Right atrium auricular region (tissue), 2 donors: ENCODE results near the gene RNU5D-1. TPM values are rescaled to one million over a fixed set of nuclear protein-coding genes. Genes with fewer than 3 reads are reported as not detected.
"Not testable (repeated sequence)": the region's sequence is repeated elsewhere in the genome, so short reads cannot be mapped to it uniquely, and the experiment has no call there.

Source experiments
- DNase-seq: peaks from one replicate; pipeline ENCODE4 v3.0.0-alpha.2; 2019; ENCODE audit warnings: low spot score
- H3K27ac ChIP-seq, 2 donors: fragments of 200-600 bp; sonication (generic); 1 replicate in 1 of 2; 2 replicates in 1 of 2; pipeline ENCODE4 v1.5.1; 2016 to 2019
- H3K27me3 ChIP-seq, 2 donors: fragments of 200-600 bp; sonication (generic); one replicate each; pipeline versions ENCODE4 v1.5.1 to v1.6.0; 2017 to 2019
- H3K36me3 ChIP-seq: fragments of 200-600 bp; sonication (generic); one replicate; pipeline ENCODE4 v1.5.1; 2016
- H3K4me1 ChIP-seq, 2 donors: fragments of 200-600 bp; sonication (generic); one replicate each; pipeline versions ENCODE4 v1.5.1 to v1.6.0; 2017 to 2019
- H3K4me3 ChIP-seq, 2 donors: fragments of 200-600 bp; sonication (generic); 1 replicate in 1 of 2; 2 replicates in 1 of 2; pipeline ENCODE4 v1.5.1; 2017 to 2019; ENCODE audit warnings: mild to moderate bottlenecking in 1 of 2, moderate library complexity in 1 of 2
- H3K9me3 ChIP-seq, 2 donors: fragments of 200-600 bp; sonication (generic); one replicate each; pipeline ENCODE4 v1.5.1; 2019
- total RNA-seq, 2 donors: library from RNA; depleted of rRNA; stranded (reverse); fragments of >200 nt; gene quantifications; one replicate each; pipeline ENCODE4 v1.1.0, GENCODE V29; 2016
- TF ChIP-seq, protein P1 (sequence below), 2 donors: fragments of 200-600 bp; sonication (generic); IDR thresholded peaks; one replicate each; pipeline ENCODE4 v1.5.1; 2019; ENCODE audit warnings: antibody characterized with exemption in 2 of 2

Gene RNU5D-1
- total RNA-seq, 2 donors from 2014 or later: not detected

DNA sequence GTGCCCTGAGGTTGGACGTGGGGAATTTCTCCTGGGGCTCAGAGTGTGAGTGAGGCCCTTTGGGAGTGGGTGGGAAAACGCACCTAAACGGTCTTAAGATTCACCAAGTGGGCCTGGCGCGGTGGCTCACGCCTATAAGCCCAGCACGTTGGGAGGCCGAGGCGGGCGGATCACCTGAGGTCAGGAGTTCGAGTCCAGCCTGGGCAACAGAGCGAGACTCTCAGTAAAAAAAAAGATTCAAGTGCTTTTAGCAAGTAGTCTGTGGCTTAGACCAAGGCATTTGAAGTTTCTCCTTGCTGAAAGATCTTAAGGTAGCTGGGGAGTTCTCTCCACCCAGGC, 45.7 kb upstream of the RNU5D-1 start:
- TF ChIP-seq, protein P1, sequence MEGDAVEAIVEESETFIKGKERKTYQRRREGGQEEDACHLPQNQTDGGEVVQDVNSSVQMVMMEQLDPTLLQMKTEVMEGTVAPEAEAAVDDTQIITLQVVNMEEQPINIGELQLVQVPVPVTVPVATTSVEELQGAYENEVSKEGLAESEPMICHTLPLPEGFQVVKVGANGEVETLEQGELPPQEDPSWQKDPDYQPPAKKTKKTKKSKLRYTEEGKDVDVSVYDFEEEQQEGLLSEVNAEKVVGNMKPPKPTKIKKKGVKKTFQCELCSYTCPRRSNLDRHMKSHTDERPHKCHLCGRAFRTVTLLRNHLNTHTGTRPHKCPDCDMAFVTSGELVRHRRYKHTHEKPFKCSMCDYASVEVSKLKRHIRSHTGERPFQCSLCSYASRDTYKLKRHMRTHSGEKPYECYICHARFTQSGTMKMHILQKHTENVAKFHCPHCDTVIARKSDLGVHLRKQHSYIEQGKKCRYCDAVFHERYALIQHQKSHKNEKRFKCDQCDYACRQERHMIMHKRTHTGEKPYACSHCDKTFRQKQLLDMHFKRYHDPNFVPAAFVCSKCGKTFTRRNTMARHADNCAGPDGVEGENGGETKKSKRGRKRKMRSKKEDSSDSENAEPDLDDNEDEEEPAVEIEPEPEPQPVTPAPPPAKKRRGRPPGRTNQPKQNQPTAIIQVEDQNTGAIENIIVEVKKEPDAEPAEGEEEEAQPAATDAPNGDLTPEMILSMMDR (IDR thresholded peaks at IDR 0.05): no peak
- Histone ChIP-seq H3K36me3 (peaks cover 45% of the 10 kb centered on the region), H3K4me3 (peak overlapping the region; percentile 73 to 93), H3K27ac (peak overlapping the region; percentile 30 to 98), H3K4me1 (peaks cover 0 to 33% of the 10 kb centered on the region in 2 donors), H3K9me3 (no peaks in the 10 kb centered on the region), H3K27me3 (no peaks in the 10 kb centered on the region)
- no peak for DNase-seq

DNA sequence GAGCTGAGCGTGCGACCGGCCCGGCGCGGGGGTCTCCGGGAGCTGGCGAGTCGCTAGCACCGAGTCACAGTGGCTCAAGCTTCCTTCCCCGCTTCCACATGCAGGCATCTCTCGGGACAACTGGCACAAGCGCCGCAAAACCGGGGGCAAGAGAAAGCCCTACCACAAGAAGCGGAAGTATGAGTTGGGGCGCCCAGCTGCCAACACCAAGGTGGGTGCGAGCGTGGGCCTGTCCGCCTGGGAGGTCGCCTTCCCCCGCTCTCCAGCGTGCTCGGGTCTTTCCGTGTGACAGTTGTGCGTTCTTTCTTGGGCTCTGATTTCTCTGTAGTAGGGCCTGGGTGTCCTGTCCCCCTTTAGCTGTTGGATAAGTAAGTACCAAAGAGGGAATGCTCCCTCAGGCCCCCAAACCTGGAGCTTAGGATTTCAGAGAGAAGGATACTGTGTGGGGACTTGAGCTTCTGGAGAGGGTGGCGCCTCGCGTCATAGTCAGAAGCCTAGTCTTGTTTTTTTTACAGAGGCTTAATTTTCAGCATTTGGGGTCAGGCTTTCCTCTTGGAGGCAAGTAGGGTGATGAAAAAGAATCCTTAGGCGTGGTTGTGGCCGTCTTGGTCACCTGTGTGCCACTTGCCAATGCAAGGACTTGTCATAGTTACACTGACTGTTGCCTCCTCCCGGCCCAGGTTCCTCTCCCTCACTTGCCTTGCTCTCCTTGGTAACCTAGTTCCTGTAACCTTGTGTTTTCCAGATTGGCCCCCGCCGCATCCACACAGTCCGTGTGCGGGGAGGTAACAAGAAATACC, 45.2 kb upstream of the RNU5D-1 start:
- H3K27me3 ChIP-seq: no peaks in the 10 kb centered on the region
- DNase-seq: no peak
- H3K36me3 ChIP-seq: peaks cover 40% of the 10 kb centered on the region
- H3K27ac ChIP-seq: peak overlapping the region; percentile 94 to 98
- no peaks in the 10 kb centered on the region for H3K9me3 ChIP-seq
- H3K4me1 ChIP-seq: peaks cover 0 to 33% of the 10 kb centered on the region in 2 donors
- H3K4me3 ChIP-seq: peak overlapping the region; percentile 73 to 93
- TF ChIP-seq, protein P1 (IDR thresholded peaks at IDR 0.05): no peak

DNA sequence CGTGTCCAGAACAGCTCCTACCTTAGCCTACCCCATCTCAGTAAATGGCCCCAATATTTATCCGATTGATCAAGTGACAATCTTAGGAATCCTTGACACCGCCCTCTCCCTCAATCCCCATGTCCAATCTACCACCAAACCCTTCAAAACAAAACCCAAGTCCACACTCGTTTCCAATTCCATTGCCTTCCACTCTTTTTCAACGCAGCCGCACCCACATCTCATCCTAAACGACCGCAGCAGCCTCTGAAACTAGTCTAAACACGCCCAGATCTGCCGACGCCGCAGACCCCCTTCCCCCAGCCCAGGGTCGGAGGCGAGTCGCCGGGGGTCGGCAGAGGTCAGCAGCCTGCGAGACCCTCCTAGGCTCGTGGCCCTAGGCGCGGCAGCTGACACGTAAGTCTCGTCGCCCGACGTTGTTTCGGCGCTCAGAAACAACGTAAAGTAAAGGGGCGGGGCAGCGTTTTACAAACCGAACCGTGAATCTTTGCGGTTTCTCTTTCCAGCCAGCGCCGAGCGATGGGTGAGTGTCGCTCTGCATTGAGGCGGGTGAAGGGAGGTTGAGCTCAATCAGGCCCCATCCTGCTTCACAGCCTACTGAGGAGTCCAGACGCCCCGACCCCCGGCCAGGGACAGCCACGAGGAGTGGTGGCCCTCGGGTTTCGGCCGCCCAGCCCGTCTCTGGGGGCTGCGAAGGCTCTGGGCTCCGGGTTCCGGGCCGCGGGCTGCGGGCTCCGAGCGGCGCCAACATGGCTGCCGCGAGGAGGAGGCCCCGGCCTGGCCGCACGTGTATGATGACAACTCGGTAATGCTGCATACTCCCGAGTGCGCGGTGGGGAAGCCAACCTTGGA, 44.3 kb upstream of the RNU5D-1 start, which contains the start of gene RPS8:
Gene RPS8 (plus strand): TSS at position 463 of the 852 bp plus-strand sequence. CDS start 57 bp downstream, at position 520.
- H3K9me3 ChIP-seq: no peaks in the 10 kb centered on the region

DNA sequence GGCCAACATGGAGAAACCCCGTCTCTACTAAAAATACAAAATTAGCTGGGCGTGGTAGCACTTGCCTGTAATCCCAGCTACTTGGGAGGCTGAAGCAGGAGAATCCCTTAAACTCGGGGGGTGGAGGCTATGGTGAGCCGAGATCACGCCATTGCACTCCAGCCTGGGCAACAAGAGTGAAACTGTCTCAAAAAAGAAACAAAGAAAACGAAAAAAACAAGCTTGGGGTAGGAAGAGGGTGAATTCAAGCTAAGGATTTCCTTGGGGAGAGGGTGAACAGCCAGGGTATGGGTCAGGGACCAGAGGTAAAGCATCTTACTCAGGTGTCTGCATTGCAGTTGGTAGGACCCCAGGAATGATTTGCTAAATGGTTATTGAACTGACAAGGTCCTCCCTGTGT, 35.5 kb upstream of the RNU5D-1 start:
- H3K27me3 ChIP-seq, H3K9me3 ChIP-seq, DNase-seq, H3K4me1 ChIP-seq, H3K27ac ChIP-seq, H3K4me3 ChIP-seq, H3K36me3 ChIP-seq: not testable (repeated sequence)

More for the DNA sequence above, 44.3 kb upstream of the RNU5D-1 start, which contains the start of gene RPS8:
- Histone ChIP-seq H3K27me3 (no peaks in the 10 kb centered on the region), H3K4me1 (peaks cover 0 to 33% of the 10 kb centered on the region in 2 donors), H3K36me3 (peaks cover 35% of the 10 kb centered on the region), H3K4me3 (peak within 1 kb of the TSS; percentile 73 to 93), H3K27ac (peak within 1 kb of the TSS; percentile 94 to 98)
- peak; percentile 96 for DNase-seq
- TF ChIP-seq, protein P1 (IDR thresholded peaks at IDR 0.05): no peak

DNA sequence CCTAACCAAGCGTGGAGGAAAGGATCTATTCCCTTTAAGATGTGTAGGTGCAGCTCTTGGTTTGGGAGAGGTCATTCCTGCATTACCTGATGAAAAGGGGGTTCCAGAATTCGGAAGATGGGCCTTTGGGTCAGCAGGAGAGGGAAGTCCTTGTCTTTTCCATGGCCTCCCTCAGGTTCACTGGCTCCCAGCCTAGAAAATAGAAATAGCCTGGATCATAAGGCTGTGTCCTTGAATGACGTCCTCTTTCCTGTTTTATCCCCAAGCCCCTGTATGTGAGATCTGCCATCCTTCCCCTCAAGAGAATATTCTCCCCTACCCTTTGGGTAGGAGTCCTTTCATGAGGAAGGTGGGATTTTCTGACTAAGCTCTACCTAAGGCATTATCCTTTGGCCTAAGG, 29.9 kb upstream of the RNU5D-1 start:
- H3K36me3 ChIP-seq: no peaks in the 10 kb centered on the region

More for the DNA sequence above, 29.9 kb upstream of the RNU5D-1 start:
- no peaks in the 10 kb centered on the region for H3K27me3 ChIP-seq
- H3K4me1 ChIP-seq: no peaks in the 10 kb centered on the region
- no peak for DNase-seq
- TF ChIP-seq, protein P1 (IDR thresholded peaks at IDR 0.05): no peak
- H3K9me3 ChIP-seq: no peaks in the 10 kb centered on the region
- H3K4me3 ChIP-seq: no peak overlapping the region
- H3K27ac ChIP-seq: no peak overlapping the region
